H1 (cell line): ENCODE data around the gene RBSN. TPM values are rescaled to one million over a fixed set of nuclear protein-coding genes. Genes with fewer than 3 reads are reported as not detected.

Source experiments
- CTCF ChIA-PET: fragments of 300-600 bp; sonication (Branson Sonifier 250); formaldehyde crosslinking; loops from one replicate; lab custom pipeline; 2021; ENCODE audit not compliant: partially characterized antibody; lab: Charles Lee
- POLR2A ChIA-PET: fragments of 300-600 bp; sonication (Branson Sonifier 250); formaldehyde crosslinking; loops from one replicate; lab custom pipeline; 2021; ENCODE audit warnings: inconsistent platforms; ENCODE audit not compliant: partially characterized antibody; lab: Charles Lee
- DNase-seq, 2 experiments: peaks; one replicate each; pipeline versions ENCODE4 v3.0.0 to v3.0.0-alpha.2; 2010 to 2022; ENCODE audit warnings: low spot score in 2 of 2, low read depth in 1 of 2, mixed read lengths in 1 of 2
- FAIRE-seq: peaks from 2 replicates; lab custom pipeline; 2011; peaks lifted over from hg19 to GRCh38; lab: Jason Lieb, UNC
- H2AFZ ChIP-seq: 2 replicates; pipeline ENCODE4 v1.8.1; 2012; ENCODE audit warnings: low read length, inconsistent platforms
- H2AK5ac ChIP-seq: 2 replicates; pipeline ENCODE4 v1.6.1; 2013; ENCODE audit warnings: low read depth, low read length
- H2BK120ac ChIP-seq: replicated peaks from 2 replicates; pipeline ENCODE3; 2013; ENCODE audit warnings: low read depth, low read length, inconsistent platforms
- H2BK12ac ChIP-seq: 2 replicates; pipeline ENCODE4 v1.6.1; 2013; ENCODE audit warnings: low read depth, low read length
- H2BK15ac ChIP-seq: 2 replicates; pipeline ENCODE4 v1.6.1; 2013; ENCODE audit warnings: low read length
- H2BK20ac ChIP-seq: 2 replicates; pipeline ENCODE4 v1.6.1; 2013; ENCODE audit warnings: low read length
- H2BK5ac ChIP-seq: 2 replicates; pipeline ENCODE4 v1.6.1; 2013; ENCODE audit warnings: low read depth, low read length
- H3K14ac ChIP-seq: 2 replicates; pipeline ENCODE4 v1.6.1; 2013; ENCODE audit warnings: inconsistent platforms; ENCODE audit not compliant: insufficient read length
- H3K18ac ChIP-seq: 2 replicates; pipeline ENCODE4 v1.6.1; 2013; ENCODE audit warnings: low read length; ENCODE audit errors: extremely low read depth
- H3K23ac ChIP-seq: 2 replicates; pipeline ENCODE4 v1.6.1; 2013; ENCODE audit warnings: inconsistent platforms; ENCODE audit not compliant: insufficient read length
- H3K23me2 ChIP-seq: 2 replicates; pipeline ENCODE4 v1.6.1; 2013; ENCODE audit warnings: low read depth, low read length
- H3K27ac ChIP-seq: 2 replicates; pipeline ENCODE4 v1.6.1; 2011; ENCODE audit warnings: low read depth, low read length, inconsistent platforms
- H3K27me3 ChIP-seq, 4 experiments: replicated peaks in 1 of 4; 1 replicate in 1 of 4; 2 replicates in 3 of 4; pipeline versions ENCODE4 v1.6.1 to v1.8.1; 2011 to 2013; ENCODE audit warnings: low read length in 3 of 4, mild to moderate bottlenecking in 3 of 4, inconsistent platforms in 2 of 4, mixed read lengths in 2 of 4, moderate library complexity in 1 of 4; ENCODE audit not compliant: control insufficient read depth in 3 of 4, insufficient read depth in 3 of 4; ENCODE audit errors: extremely low read depth in 1 of 4
- H3K36me3 ChIP-seq, 4 experiments: 2 replicates each; pipeline versions ENCODE4 v1.6.1 to v1.8.1; 2011 to 2013; ENCODE audit warnings: mild to moderate bottlenecking in 4 of 4, low read length in 3 of 4, moderate library complexity in 2 of 4, control low read depth in 1 of 4, inconsistent platforms in 1 of 4; ENCODE audit not compliant: insufficient read depth in 4 of 4, control insufficient read depth in 2 of 4
- H3K4ac ChIP-seq: replicated peaks from 2 replicates; pipeline ENCODE3; 2013; ENCODE audit warnings: low read length, low read depth, mixed read lengths, inconsistent platforms; ENCODE audit not compliant: insufficient read length
- H3K4me1 ChIP-seq, 4 experiments: replicated peaks in 1 of 4; 1 replicate in 1 of 4; 2 replicates in 3 of 4; pipeline versions ENCODE4 v1.6.1 to v1.8.1; 2011 to 2013; ENCODE audit warnings: low read length in 3 of 4, inconsistent platforms in 2 of 4, mixed read lengths in 1 of 4; ENCODE audit not compliant: insufficient read depth in 4 of 4, control insufficient read depth in 3 of 4
- H3K4me2 ChIP-seq, 2 experiments: 2 replicates each; pipeline versions ENCODE4 v1.6.1 to v1.8.1; 2011 to 2013; ENCODE audit warnings: low read depth in 2 of 2, low read length in 2 of 2, control low read depth in 1 of 2, inconsistent platforms in 1 of 2, mild to moderate bottlenecking in 1 of 2; ENCODE audit not compliant: insufficient read depth in 1 of 2
- H3K4me3 ChIP-seq, 4 experiments: fragments of 200-600, 300-600 bp in 1 of 4; sonication (generic), shearing (Covaris generic), sonication (Bioruptor Twin) in 1 of 4; 2 replicates each; pipeline versions ENCODE4 v1.5.1 to v1.8.1; 2011 to 2016; ENCODE audit warnings: low read length in 4 of 4, low read depth in 3 of 4, control low read depth in 2 of 4, inconsistent platforms in 2 of 4, mild to moderate bottlenecking in 2 of 4, mixed read lengths in 1 of 4, moderate library complexity in 1 of 4; ENCODE audit not compliant: insufficient read depth in 2 of 4; ENCODE audit errors: extremely low read depth in 1 of 4
- H3K56ac ChIP-seq: replicated peaks from 2 replicates; pipeline ENCODE3; 2013; ENCODE audit warnings: low read depth, mild to moderate bottlenecking, mixed read lengths, low read length, inconsistent platforms; ENCODE audit not compliant: insufficient read length
- H3K79me1 ChIP-seq: 2 replicates; pipeline ENCODE4 v1.6.1; 2013; ENCODE audit warnings: low read depth, low read length, control low read depth
- H3K79me2 ChIP-seq, 2 experiments: 2 replicates each; pipeline versions ENCODE4 v1.6.1 to v1.8.1; 2012 to 2013; ENCODE audit warnings: low read length in 2 of 2, mild to moderate bottlenecking in 2 of 2, inconsistent platforms in 1 of 2; ENCODE audit not compliant: insufficient read depth in 2 of 2, control insufficient read depth in 1 of 2
- H3K9ac ChIP-seq, 4 experiments: replicated peaks in 1 of 4; 1 replicate in 1 of 4; 2 replicates in 3 of 4; pipeline versions ENCODE4 v1.6.1 to v1.8.1; 2011 to 2013; ENCODE audit warnings: low read depth in 3 of 4, low read length in 3 of 4, control low read depth in 2 of 4, mild to moderate bottlenecking in 2 of 4, moderate library complexity in 2 of 4, inconsistent platforms in 1 of 4; ENCODE audit errors: extremely low read depth in 1 of 4
- H3K9me3 ChIP-seq, 2 experiments: 2 replicates each; pipeline versions ENCODE4 v1.6.1 to v1.8.1; 2012 to 2013; ENCODE audit warnings: mild to moderate bottlenecking in 2 of 2, moderate library complexity in 2 of 2, control low read depth in 1 of 2, inconsistent platforms in 1 of 2, low read depth in 1 of 2, low read length in 1 of 2, mixed read lengths in 1 of 2; ENCODE audit not compliant: insufficient read depth in 2 of 2
- H4K20me1 ChIP-seq, 2 experiments: replicated peaks in 1 of 2; 2 replicates each; pipeline versions ENCODE3 to v1.8.1; 2011 to 2013; ENCODE audit warnings: inconsistent platforms in 2 of 2, low read length in 2 of 2, mild to moderate bottlenecking in 1 of 2; ENCODE audit not compliant: insufficient read depth in 2 of 2, control insufficient read depth in 1 of 2
- H4K5ac ChIP-seq: 2 replicates; pipeline ENCODE4 v1.6.1; 2013; ENCODE audit warnings: low read length, low read depth, mixed read lengths, inconsistent platforms; ENCODE audit not compliant: insufficient read length
- H4K8ac ChIP-seq: 2 replicates; pipeline ENCODE4 v1.8.0; 2013; ENCODE audit warnings: mild to moderate bottlenecking, moderate library complexity, low read length, inconsistent platforms; ENCODE audit not compliant: insufficient read depth; ENCODE audit errors: extremely low read depth
- H4K91ac ChIP-seq: replicated peaks from 2 replicates; pipeline ENCODE3; 2013; ENCODE audit warnings: low read length, mixed read lengths, inconsistent platforms; ENCODE audit not compliant: insufficient read length
- CBX5 ChIP-seq: fragments of 300-800, 300-1000 bp; sonication (generic); IDR thresholded peaks from 2 replicates; pipeline ENCODE4 v1.7.1; 2016; ENCODE audit warnings: antibody characterized with exemption, low read length, low read depth
- GTF2F1 ChIP-seq: IDR thresholded peaks from 2 replicates; pipeline ENCODE4 v1.6.1; 2012; ENCODE audit warnings: low read depth, low read length, improper control_type of control experiment, borderline replicate concordance
- MAFK ChIP-seq: IDR thresholded peaks from 2 replicates; pipeline ENCODE4 v1.6.1; 2012; ENCODE audit warnings: low read depth, mild to moderate bottlenecking, improper control_type of control experiment, low read length
- NANOG ChIP-seq: IDR thresholded peaks from 2 replicates; pipeline ENCODE4 v1.6.1; 2011; ENCODE audit warnings: low read length, low read depth, mild to moderate bottlenecking, inconsistent platforms; ENCODE audit not compliant: insufficient read depth, poor library complexity, severe bottlenecking
- SUZ12 ChIP-seq: fragments of 200-600 bp; sonication (generic); IDR thresholded peaks from 2 replicates; pipeline ENCODE4 v1.6.1; 2012; ENCODE audit warnings: mild to moderate bottlenecking, inconsistent platforms, low read length, moderate library complexity, mixed read lengths
- YY1 ChIP-seq: IDR thresholded peaks from 2 replicates; pipeline ENCODE4 v1.6.1; 2011; ENCODE audit warnings: low read depth, mild to moderate bottlenecking, low read length
- WGBS, 2 experiments: shearing (Covaris generic) in 1 of 2; methylation state at CpG; one replicate each; pipeline versions ENCODE4 v1.1.6 to v1.1.7; 2013 to 2015; ENCODE audit warnings: low lambda C conversion rate in 2 of 2, mixed read lengths in 2 of 2, inconsistent platforms in 1 of 2, low coverage in 1 of 2, missing lambda C conversion rate in 1 of 2; ENCODE audit not compliant: insufficient replicate concordance in 2 of 2, insufficient coverage in 1 of 2, insufficient read length in 1 of 2; ENCODE audit errors: extremely low coverage in 1 of 2, missing lambda C conversion rate in 1 of 2; 5-methylcytosine and 5-hydroxymethylcytosine counted together
- polyA plus RNA-seq, 7 experiments: library from polyadenylated mRNA; depleted of rRNA in 3 of 7; stranded (reverse) in 5 of 7; unstranded in 2 of 7; fragments of >200 nt in 5 of 7; fragments of 200-250 nt in 2 of 7; gene quantifications; 1 replicate in 5 of 7; 2 replicates in 1 of 7; 4 replicates in 1 of 7; pipeline versions ENCODE4 v1.2.1 to v1.2.3, GENCODE V29; 2011 to 2013; ENCODE audit warnings: missing spikeins in 2 of 7, mixed read lengths in 2 of 7
- total RNA-seq: library from RNA; stranded (reverse); fragmentation: NEBNext Ultra II Directional; extraction: Animal tissue kit (Norgen Biotek cat#: 25700); gene quantifications from 2 replicates; pipeline ENCODE4 v1.2.1, GENCODE V29; 2021

RBSN gene
- total and polyA plus RNA-seq, 2 of the 8 experiments (the other 6 are each of a cell fraction or from before 2014, with no cell fraction given), result 5.9 to 20.0 TPM

DNA sequence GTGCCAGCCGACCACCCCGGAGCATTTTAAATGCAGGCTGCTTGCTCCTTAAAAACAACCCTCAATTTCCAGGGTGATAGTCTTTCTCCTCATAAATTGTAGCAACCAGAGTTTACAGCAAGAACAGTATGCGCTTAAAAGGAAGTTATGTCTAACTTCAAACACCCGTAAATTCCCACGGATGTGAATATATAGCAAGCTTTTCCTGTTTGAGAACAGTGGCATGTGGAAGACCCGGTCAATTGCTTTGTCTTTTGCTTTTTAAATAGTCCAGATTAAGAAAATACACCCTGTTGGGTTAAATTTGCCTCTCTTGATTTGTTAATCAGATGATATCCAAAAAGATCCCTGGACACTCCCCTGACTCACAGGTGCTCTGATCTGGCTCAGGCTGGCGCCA, 54.6 kb downstream of the RBSN start:
- H3K9ac ChIP-seq, result no peak overlapping the region
- TF ChIP-seq GTF2F1 (no peak), CBX5 (no peak), MAFK (no peak), NANOG (no peak), SUZ12 (no peak), YY1 (no peak)
- TF ChIP-seq, all 59 proteins: peak for 0
- H2BK20ac ChIP-seq, result no peak overlapping the region
- H3K4me1 ChIP-seq, result no peaks in the 10 kb centered on the region
- 94% methylated on average over 7 of the region's 7 CpGs; no CpG with 5 or more reads in 1 of the 2 experiments for whole genome bisulfite sequencing, 2 experiments
- H4K8ac ChIP-seq, result no peak overlapping the region
- no peak overlapping the region for H3K4me2 ChIP-seq
- no peak overlapping the region for H2BK5ac ChIP-seq
- H3K18ac ChIP-seq, result no peak overlapping the region
- no peak overlapping the region for H2AK5ac ChIP-seq
- H2AFZ ChIP-seq, result no peak overlapping the region
- FAIRE-seq, result no peak
- no peaks in the 10 kb centered on the region for H3K79me1 ChIP-seq
- H2BK12ac ChIP-seq, result no peak overlapping the region
- H3K14ac ChIP-seq, result no peak overlapping the region
- no peak overlapping the region for H2BK120ac ChIP-seq
- H3K79me2 ChIP-seq, result no peaks in the 10 kb centered on the region
- ChIA-PET POLR2A (interaction anchor here (1.5 kb wide), 1 partner anchor 13 kb away, joined by 4 read pairs; no protein-coding TSS in a partner anchor), CTCF (interaction anchor here (0.8 to 1.0 kb wide), 4 partner anchors 11 to 121 kb away, joined by 3 to 4 read pairs (median 3); no protein-coding TSS in a partner anchor)
- H4K5ac ChIP-seq, result no peak overlapping the region
- H3K23me2 ChIP-seq, result no peaks in the 10 kb centered on the region
- no peaks in the 10 kb centered on the region for H3K27me3 ChIP-seq
- no peak overlapping the region for H3K23ac ChIP-seq
- no peak for DNase-seq
- H2BK15ac ChIP-seq, result no peak overlapping the region
- peaks cover 4 to 8% of the 10 kb centered on the region in 2 experiments for H4K20me1 ChIP-seq
- H3K36me3 ChIP-seq, result peaks cover 35 to 92% (median 73%) of the 10 kb centered on the region in 4 experiments; a peak in 7 of 8 replicates
- no peak overlapping the region for H3K4me3 ChIP-seq
- no peaks in the 10 kb centered on the region for H3K9me3 ChIP-seq
- no peak overlapping the region for H3K4ac ChIP-seq
- H3K27ac ChIP-seq, result no peak overlapping the region
- no peak overlapping the region for H3K56ac ChIP-seq
- H4K91ac ChIP-seq, result no peak overlapping the region
